Activated T-cell treated with anti-CD3 and anti-CD28 coated beads, Interleukin-2, amount 50 U/mL, for 24 hours (primary cell): Measurements from ENCODE around the gene ADCY5.

Source experiments
- DNase-seq: peaks from one replicate; pipeline ENCODE4 v3.0.0-alpha.2; 2020
- H3K27ac Mint-ChIP-seq: 2 replicates; pipeline ENCODE4 v1.8.0; 2020; ENCODE audit warnings: mild to moderate bottlenecking, mixed read lengths
- H3K27me3 Mint-ChIP-seq: 2 replicates; pipeline ENCODE4 v1.8.0; 2020; ENCODE audit warnings: mixed read lengths
- H3K36me3 Mint-ChIP-seq: 2 replicates; pipeline ENCODE4 v1.8.0; 2020; ENCODE audit warnings: low read depth, mixed read lengths
- H3K4me1 Mint-ChIP-seq: 2 replicates; pipeline ENCODE4 v1.8.0; 2020; ENCODE audit warnings: low read depth, mixed read lengths
- H3K4me3 Mint-ChIP-seq: 2 replicates; pipeline ENCODE4 v1.8.0; 2020; ENCODE audit warnings: mild to moderate bottlenecking, moderate library complexity, mixed read lengths
- H3K9me3 Mint-ChIP-seq: 2 replicates; pipeline ENCODE4 v1.8.0; 2020; ENCODE audit warnings: mixed read lengths

ADCY5 gene

DNA sequence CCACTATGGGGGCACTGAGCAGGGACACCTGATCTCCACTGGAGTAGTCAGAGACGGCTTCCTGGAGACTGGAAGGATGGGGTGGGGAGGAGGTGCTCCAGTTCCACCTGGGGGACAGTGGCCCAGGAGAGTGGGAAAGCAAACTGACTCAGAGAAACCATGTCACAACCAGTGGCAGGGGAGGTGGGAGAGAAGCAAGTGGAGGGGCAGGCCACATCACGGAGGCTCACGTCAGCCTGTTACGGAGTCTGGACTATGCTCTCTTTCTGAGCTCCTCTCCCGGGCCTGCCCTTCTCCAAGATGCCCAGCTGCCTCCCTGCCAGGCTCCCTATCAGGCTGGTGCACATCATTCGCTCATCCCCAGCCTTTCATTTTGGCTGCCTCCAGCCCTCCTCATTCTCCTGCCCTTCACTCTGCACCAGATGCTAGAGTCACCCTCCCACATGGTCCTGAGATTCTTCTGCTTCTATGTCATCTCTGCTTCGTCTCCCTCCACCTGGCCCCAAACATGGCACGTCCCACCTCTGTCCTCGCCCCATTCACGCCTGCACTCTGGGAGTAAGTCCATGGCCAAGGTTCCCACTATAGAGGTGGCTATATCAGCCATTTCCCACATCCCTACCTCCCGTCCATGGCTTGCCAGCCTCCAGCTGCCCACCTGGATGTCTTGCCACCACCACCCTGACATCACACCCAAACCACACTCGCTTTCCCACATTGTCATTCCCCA is 100.3 kb downstream of the ADCY5 start:
- peaks cover 3% of the 10 kb centered on the region for H3K4me1 Mint-ChIP-seq
- no peaks in the 10 kb centered on the region for H3K36me3 Mint-ChIP-seq
- no peak for DNase-seq
- no peak overlapping the region for H3K4me3 Mint-ChIP-seq
- H3K9me3 Mint-ChIP-seq: no peaks in the 10 kb centered on the region
- peaks cover 39% of the 10 kb centered on the region for H3K27me3 Mint-ChIP-seq
- no peak overlapping the region for H3K27ac Mint-ChIP-seq

DNA sequence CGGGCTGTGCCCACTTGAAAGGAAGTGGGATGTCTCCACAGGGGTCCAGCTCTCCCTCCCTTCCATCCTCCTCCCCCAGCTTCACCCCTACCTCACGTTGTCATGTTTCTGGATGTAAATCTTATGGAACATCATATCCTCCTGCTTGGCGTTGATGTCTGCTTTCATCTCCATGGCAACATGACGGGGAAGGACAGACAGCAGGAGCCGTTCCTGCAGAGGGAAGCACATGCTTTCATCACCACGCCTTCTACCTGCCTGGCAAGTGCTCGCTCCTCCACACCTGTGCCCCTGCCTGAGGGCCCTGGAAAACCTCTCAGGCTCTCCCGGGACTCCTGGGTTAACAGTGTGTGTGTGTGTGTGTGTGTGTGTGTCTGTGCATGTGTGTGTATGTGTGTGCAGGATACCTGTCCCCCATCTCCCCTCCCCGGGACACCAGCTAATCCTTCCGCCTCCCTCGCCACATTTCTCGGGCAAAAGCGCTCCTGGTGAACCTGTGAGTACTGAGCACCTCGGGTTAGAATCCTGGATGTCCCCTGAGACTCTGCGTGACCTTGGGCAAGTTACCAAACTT is 101.1 kb downstream of the ADCY5 start:
- Mint-ChIP-seq H3K27ac (no peak overlapping the region), H3K36me3 (no peaks in the 10 kb centered on the region), H3K4me1 (peaks cover 3% of the 10 kb centered on the region), H3K4me3 (no peak overlapping the region), H3K27me3 (peaks cover 39% of the 10 kb centered on the region), H3K9me3 (no peaks in the 10 kb centered on the region)
- no peak for DNase-seq

DNA sequence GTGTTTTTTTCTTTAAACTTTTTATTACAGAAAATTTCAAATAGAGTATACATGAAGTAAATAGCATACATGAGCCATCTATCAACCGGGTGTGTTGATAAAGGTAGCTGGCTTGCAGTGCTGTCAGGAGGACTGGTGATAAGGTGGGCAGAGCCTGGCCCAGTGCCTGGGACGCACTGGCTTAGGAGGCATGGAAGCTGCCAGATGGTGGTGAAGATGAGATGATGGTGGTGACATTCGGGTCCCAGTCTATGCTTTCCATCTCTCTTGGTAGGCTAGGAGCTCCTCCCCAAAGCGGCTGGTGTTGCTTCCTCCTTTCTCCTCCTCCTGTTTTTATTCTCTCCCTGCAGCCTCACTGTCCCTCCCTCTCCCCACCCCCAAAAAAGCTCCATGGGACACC is 101.7 kb downstream of the ADCY5 start:
- Mint-ChIP-seq H3K27me3 (peaks cover 39% of the 10 kb centered on the region), H3K9me3 (no peaks in the 10 kb centered on the region), H3K4me1 (peaks cover 3% of the 10 kb centered on the region), H3K27ac (no peak overlapping the region), H3K36me3 (no peaks in the 10 kb centered on the region), H3K4me3 (no peak overlapping the region)
- no peak for DNase-seq

DNA sequence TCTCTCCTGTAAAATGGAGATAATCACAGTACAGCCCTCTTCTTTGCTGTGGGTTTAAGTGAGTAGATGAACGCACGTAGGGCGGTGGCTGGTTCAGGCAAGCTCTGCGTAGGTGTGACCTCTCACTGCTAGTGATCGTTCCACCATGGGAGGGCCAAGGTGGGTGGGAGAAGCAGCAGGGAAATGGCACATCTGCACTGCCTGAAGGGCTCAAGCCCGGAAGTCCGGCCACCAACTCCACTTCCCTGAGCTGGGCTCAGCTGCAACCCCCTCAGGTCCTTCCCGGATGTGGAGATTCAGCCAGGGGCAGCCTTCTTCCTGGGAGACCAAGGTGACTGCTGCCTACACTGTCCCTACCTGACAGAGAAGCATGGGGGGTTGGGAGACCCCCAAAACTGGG is 102.9 kb downstream of the ADCY5 start:
- Mint-ChIP-seq H3K27ac (no peak overlapping the region), H3K27me3 (peaks cover 35% of the 10 kb centered on the region), H3K9me3 (no peaks in the 10 kb centered on the region), H3K4me3 (no peak overlapping the region), H3K36me3 (no peaks in the 10 kb centered on the region), H3K4me1 (peaks cover 3% of the 10 kb centered on the region)
- no peak for DNase-seq

DNA sequence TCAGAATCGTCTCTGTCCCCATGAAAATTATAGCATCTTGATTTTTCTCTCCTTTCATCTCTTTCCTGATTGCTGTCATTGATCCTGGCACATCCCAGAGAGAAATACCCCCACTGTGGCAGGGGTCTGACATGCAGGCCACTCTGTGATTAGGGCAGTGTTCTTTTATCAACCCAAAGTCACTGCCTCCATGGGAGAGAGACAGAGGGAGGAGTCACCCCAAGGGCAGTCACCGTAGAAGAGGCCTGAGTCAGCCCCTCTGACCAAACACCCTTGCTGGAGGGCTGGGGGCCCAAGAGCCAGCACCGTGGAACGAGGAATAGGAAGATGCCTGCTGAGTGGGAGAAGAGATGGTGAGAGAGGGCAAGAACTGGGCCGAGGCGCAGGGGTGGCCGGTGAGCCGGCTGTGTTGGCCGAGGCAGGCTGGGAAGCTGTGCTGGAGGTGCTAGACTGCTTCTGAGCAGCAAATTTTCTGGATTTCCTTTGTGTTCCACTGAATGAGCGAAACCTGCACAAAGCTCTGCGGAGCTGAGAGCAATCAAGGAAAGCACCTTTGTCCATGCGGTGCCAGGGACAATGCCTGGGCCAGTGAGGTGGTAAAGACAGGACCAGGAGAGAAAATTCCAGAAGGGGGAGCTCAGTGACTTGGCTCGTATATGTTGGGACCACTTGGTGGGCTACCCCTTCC is 103.8 kb downstream of the ADCY5 start:
- H3K4me3 Mint-ChIP-seq: no peak overlapping the region
- peaks cover 3% of the 10 kb centered on the region for H3K4me1 Mint-ChIP-seq
- H3K27ac Mint-ChIP-seq: no peak overlapping the region

DNA sequence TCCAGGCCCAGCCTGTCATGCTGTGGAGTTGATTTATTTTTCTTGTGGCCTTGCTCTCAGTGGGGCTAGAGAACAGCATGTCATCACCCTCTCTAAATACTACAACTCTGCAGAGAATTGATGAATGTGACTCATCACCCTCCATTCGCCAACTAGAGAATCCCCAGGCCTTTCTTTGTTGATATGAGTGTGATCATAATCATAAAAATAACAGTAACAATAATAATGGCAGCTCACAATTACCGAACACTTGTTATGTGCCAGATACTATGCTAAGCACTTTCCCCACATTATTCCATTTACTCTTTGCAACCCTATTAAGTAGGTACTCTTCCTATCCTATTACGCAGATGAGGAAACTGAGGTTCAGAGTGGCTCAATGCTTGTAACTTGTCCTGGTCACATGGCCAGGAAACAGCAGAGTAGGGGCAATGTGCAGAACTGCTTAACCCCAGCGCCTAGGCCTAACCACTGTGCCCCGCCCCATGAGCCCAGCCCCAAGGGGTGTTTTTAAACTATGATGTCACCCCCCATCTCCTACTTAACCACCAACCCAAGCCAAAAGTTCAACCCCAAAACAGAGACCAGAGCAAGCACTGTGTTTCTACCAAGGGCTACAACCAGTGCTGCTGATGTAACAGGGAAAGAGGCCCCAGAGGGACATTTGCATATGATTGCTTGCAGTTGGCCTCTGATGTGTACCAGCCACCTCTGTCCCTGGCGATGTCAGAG is 104.5 kb downstream of the ADCY5 start:
- Mint-ChIP-seq H3K4me1 (peaks cover 2% of the 10 kb centered on the region), H3K4me3 (no peak overlapping the region), H3K9me3 (no peaks in the 10 kb centered on the region), H3K27ac (no peak overlapping the region), H3K27me3 (peaks cover 20% of the 10 kb centered on the region), H3K36me3 (no peaks in the 10 kb centered on the region)
- DNase-seq: no peak

More for the DNA sequence above, 103.8 kb downstream of the ADCY5 start:
- no peaks in the 10 kb centered on the region for H3K36me3 Mint-ChIP-seq
- peaks cover 27% of the 10 kb centered on the region for H3K27me3 Mint-ChIP-seq
- DNase-seq: no peak
- H3K9me3 Mint-ChIP-seq: no peaks in the 10 kb centered on the region

DNA sequence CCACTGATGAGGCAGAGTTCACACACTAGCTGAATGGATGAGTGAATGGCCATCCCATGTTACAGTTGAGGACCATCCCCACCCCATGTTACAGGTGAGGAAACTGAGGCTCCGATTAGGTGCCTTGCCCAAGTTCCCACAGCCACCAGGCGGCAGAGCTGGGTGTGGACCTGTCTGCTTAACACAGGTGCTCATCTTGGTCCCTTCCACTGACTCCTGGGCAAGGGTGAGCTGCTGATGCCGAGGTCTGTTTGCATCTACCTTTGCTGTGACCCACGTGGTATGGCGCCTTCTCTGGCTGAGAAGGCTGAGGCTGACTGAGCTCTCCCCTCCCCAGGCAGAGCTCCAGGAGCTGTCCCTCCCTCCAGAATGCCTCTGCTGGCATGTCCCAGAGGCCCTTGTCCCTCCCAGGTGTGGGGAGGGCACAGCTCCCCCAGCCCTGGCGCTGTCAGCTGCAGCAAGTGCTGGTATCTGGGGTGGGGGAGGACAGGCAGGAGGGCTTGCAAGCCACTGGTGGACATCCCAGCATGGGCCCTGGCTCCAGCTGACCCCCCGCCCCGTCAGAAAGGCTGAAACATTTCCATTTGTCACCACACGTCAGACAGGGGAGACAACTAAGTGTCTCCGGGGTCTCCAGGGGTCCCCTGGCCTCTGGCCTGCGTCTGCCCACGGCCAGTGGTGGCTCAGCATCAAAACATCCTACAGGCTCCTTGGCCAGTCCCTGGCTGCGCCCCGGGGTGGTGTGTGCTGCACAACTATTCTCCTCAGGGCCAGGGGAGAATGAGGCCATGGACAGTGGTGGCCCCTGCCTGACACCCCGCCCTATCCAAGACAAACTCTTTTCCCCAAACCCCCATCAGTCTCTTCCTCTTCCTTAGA is 105.4 kb downstream of the ADCY5 start:
- no peaks in the 10 kb centered on the region for H3K4me1 Mint-ChIP-seq
- no peak overlapping the region for H3K27ac Mint-ChIP-seq
- H3K4me3 Mint-ChIP-seq: no peak overlapping the region
- DNase-seq: no peak
- H3K9me3 Mint-ChIP-seq: no peaks in the 10 kb centered on the region
- peaks cover 12% of the 10 kb centered on the region for H3K27me3 Mint-ChIP-seq
- H3K36me3 Mint-ChIP-seq: no peaks in the 10 kb centered on the region

DNA sequence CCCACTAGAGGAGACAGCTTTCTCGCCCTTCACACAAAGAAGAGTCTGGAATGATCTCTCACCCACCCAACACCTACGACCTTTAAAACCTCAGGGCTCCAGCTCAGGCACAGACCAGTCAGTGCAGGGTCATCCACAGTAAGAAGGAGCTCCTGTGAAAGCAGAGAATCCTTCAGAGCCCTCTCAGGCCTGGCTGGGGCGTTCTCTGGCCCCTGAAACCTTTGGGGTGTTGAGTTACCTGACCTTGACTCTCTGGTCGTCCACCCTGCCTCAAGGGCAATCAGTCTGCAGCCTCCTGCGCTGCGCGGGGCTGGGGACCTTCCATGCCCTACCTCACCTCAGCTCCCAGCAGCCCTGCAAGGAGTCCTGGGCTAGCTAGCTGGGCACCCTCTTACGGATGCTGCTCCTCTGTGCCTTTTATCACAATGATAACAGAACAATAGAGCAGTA is 106.2 kb downstream of the ADCY5 start:
- Mint-ChIP-seq H3K9me3 (no peaks in the 10 kb centered on the region), H3K4me3 (no peak overlapping the region), H3K36me3 (no peaks in the 10 kb centered on the region), H3K27me3 (peaks cover 3% of the 10 kb centered on the region), H3K4me1 (no peaks in the 10 kb centered on the region), H3K27ac (no peak overlapping the region)
- DNase-seq: no peak

DNA sequence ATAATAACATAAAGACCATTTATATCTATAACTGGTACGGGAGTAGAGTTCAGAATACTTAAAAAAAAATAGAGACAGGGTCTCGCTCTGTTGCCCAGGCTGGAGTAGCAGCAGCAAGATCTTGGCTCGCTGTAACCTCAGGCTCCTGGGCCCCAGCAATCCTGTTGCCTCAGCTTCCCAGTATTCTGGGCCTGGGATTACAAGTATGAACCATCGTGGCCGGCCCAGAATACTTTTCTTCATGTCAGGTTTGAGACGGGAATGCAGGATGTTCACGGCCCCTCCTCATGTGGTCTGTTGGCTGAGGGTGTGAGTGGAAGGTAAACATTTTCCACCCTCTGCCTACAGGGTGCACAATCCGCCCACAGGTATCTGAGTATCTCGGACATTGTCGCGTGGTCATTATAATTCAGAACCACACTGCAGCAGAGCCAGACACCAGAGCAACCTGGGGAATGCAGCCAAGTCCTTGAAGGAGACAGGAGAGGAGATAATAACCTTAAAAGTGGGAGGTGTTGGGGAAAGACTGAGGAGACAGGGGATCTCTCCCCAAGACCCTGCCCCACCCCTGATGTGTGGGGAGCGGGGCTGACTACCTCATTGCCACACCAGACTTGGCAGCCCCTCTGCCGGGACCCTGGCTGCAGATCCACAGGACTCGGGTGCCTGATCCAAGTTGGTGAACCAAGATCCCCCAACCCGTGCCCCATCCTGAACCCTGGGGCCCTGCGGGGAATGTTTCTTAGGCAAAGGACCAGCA is 106.8 kb downstream of the ADCY5 start:
- Mint-ChIP-seq H3K9me3 (no peaks in the 10 kb centered on the region), H3K27me3 (no peaks in the 10 kb centered on the region), H3K27ac (no peak overlapping the region), H3K36me3 (no peaks in the 10 kb centered on the region), H3K4me3 (no peak overlapping the region), H3K4me1 (no peaks in the 10 kb centered on the region)
- DNase-seq: no peak

DNA sequence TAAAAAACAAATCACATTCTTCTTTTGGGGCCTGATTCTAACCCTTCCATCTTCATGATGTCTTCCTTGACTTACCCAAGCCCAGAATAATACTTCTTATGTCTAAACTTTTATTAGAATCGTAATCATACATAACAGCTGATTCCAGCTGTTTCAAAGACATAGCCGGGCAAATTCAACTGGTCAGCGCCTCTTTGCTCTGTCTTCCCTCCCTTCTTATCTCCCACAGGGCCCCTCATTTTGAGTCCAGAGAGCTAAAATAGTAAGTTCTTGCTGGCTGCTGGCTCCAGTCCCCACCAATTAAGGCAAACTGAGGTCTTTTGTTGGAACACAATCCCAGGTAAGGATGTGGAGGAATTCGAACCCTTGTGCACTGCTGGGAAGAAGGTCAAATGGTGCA is 108.6 kb downstream of the ADCY5 start:
- no peak overlapping the region for H3K4me3 Mint-ChIP-seq
- no peak for DNase-seq
- H3K27ac Mint-ChIP-seq: no peak overlapping the region
- H3K4me1 Mint-ChIP-seq: peaks cover under 1% of the 10 kb centered on the region
- H3K9me3 Mint-ChIP-seq: no peaks in the 10 kb centered on the region
- H3K36me3 Mint-ChIP-seq: no peaks in the 10 kb centered on the region
- no peaks in the 10 kb centered on the region for H3K27me3 Mint-ChIP-seq

DNA sequence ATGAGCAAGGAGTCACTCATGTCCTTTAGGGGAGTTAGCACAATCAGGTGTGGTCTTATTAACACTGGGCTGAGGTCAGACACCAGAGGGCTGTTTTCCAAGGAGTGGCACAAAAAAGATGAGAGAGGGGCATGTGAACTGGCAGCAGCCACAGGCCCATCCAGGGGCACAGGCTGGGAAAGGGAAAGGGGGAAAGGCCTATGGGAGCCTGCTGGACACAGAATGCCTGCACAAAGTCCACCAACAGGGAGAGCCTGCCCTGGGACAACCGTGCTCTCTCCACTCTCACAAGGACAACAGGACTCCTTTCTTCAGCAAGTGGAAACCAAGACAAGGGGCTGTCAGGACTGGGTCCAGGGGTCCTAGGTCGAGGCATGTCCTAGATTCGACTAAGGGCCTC is 109.6 kb downstream of the ADCY5 start:
- no peaks in the 10 kb centered on the region for H3K9me3 Mint-ChIP-seq
- no peak overlapping the region for H3K27ac Mint-ChIP-seq
- H3K4me1 Mint-ChIP-seq: peaks cover 7% of the 10 kb centered on the region
- DNase-seq: no peak
- H3K27me3 Mint-ChIP-seq: no peaks in the 10 kb centered on the region
- H3K4me3 Mint-ChIP-seq: no peak overlapping the region
- H3K36me3 Mint-ChIP-seq: no peaks in the 10 kb centered on the region

DNA sequence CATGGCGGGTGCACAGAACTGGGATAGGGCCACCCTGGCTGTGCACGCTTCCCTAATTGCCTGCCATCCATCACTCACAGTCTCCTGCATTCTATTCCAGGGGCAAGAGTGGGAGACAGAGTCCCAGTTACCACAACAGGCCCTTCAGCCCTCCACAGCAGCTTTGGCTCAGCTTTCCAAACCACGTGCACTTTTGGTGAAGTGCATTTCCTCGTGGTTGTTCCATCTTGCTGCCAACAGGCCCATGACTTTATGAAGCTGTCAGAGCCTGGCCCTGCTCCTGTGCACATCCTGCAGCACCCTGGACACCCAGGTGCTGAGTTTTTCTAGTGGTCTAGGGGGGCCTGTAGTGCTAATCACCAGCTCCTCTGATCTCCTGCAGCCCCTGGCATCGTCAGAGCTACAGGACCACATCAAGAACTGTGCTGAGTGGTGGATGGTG is 110.2 kb downstream of the ADCY5 start:
- no peak overlapping the region for H3K27ac Mint-ChIP-seq
- H3K27me3 Mint-ChIP-seq: no peaks in the 10 kb centered on the region
- DNase-seq: no peak
- no peaks in the 10 kb centered on the region for H3K36me3 Mint-ChIP-seq
- H3K4me3 Mint-ChIP-seq: no peak overlapping the region
- H3K4me1 Mint-ChIP-seq: peaks cover 7% of the 10 kb centered on the region
- H3K9me3 Mint-ChIP-seq: no peaks in the 10 kb centered on the region

DNA sequence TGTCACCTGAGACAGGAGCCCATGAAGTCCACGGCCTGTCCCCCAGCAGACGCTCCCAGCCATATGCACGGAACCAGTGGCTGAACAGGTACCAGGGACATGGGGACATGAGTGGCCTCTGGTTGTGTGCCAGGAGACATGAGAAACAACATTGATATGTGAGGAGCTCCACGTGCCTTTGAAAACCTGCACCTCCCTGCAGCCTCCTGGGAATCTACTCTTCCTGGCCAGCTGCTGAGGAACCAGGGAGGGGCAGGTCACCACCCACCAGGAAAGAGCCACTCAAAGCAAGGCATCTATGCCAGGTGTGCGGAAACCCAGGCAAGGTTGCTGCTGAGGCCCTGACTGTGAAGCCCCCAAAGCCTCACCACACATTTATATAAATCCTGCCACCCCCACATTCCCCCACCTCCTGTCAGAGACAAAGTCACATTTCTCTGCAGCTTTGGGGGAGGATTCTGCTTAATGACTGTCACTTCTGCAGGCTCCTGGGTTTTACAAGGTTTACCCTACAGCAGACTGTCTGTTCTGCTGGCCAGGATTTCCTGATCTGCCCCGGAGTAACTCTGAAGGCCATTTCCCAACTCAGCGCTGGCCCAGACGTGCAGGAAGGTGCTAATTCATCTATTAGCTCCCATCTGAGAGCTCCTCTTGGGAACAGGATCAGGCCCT is 110.8 kb downstream of the ADCY5 start:
- Mint-ChIP-seq H3K4me1 (peaks cover 7% of the 10 kb centered on the region), H3K27ac (no peak overlapping the region), H3K36me3 (no peaks in the 10 kb centered on the region), H3K9me3 (no peaks in the 10 kb centered on the region), H3K4me3 (no peak overlapping the region), H3K27me3 (no peaks in the 10 kb centered on the region)
- no peak for DNase-seq
